ENCODE measurements around the gene CADPS. TPM values are rescaled to one million over a fixed set of nuclear protein-coding genes. Genes with fewer than 3 reads are reported as not detected.

Gene CADPS
- polyA plus RNA-seq, 1 donor from 2014 or later = 118 TPM

DNA sequence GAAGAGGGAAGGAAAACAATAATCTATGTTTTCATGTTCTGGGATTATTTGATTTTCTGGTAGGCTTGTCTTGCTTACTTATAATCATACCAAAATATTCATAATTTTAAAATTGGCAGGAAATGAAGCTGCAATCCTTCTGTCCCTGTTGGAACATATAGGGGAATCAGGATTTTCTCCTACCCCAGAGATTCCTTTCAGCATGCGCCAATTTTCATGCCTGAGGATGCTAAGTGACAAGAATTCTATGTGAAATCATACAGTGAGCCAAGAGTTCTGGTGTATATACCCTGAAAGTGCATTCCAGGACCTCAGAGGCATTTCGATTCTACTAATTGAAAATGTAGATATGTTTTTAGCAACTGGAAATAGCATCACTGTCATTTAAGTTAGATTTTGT, 9.9 kb upstream of the CADPS start:
- H3K79me2 ChIP-seq (replicated peaks; ENCODE audit: insufficient read depth, low read length) = no peaks in the 10 kb centered on the region
- no peaks in the 10 kb centered on the region for H3K27me3 ChIP-seq (ENCODE audit: insufficient read depth, low read depth, low read length)
- no peak overlapping the region for H2AFZ ChIP-seq (ENCODE audit: low read depth, low read length)
- H3K4me3 ChIP-seq (ENCODE audit: low read length) = no peak overlapping the region
- H3K9me3 ChIP-seq (ENCODE audit: low read length) = no peaks in the 10 kb centered on the region
- H3K9me2 ChIP-seq (ENCODE audit: insufficient read depth, low read length) = no peaks in the 10 kb centered on the region
- no peak overlapping the region for H3K4me2 ChIP-seq (ENCODE audit: low read length)
- H3F3A ChIP-seq (ENCODE audit: insufficient read depth, low read length, poor library complexity, severe bottlenecking) = no peaks in the 10 kb centered on the region
- H4K20me1 ChIP-seq (ENCODE audit: insufficient read depth) = no peaks in the 10 kb centered on the region
- no peak overlapping the region for H3K27ac ChIP-seq (ENCODE audit: low read length)
- no peak overlapping the region for H3K9ac ChIP-seq (ENCODE audit: low read length)
- TF ChIP-seq, protein P1, sequence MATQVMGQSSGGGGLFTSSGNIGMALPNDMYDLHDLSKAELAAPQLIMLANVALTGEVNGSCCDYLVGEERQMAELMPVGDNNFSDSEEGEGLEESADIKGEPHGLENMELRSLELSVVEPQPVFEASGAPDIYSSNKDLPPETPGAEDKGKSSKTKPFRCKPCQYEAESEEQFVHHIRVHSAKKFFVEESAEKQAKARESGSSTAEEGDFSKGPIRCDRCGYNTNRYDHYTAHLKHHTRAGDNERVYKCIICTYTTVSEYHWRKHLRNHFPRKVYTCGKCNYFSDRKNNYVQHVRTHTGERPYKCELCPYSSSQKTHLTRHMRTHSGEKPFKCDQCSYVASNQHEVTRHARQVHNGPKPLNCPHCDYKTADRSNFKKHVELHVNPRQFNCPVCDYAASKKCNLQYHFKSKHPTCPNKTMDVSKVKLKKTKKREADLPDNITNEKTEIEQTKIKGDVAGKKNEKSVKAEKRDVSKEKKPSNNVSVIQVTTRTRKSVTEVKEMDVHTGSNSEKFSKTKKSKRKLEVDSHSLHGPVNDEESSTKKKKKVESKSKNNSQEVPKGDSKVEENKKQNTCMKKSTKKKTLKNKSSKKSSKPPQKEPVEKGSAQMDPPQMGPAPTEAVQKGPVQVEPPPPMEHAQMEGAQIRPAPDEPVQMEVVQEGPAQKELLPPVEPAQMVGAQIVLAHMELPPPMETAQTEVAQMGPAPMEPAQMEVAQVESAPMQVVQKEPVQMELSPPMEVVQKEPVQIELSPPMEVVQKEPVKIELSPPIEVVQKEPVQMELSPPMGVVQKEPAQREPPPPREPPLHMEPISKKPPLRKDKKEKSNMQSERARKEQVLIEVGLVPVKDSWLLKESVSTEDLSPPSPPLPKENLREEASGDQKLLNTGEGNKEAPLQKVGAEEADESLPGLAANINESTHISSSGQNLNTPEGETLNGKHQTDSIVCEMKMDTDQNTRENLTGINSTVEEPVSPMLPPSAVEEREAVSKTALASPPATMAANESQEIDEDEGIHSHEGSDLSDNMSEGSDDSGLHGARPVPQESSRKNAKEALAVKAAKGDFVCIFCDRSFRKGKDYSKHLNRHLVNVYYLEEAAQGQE (IDR thresholded peaks at IDR 0.05; ENCODE audit: borderline replicate concordance) = no peak
- TF ChIP-seq POLR2AphosphoS5 (IDR thresholded peaks at IDR 0.05) (no peak), SMC3 (conservative IDR thresholded peaks at IDR 0.05; ENCODE audit: poor library complexity) (no peak), EP300 (conservative IDR thresholded peaks at IDR 0.05; ENCODE audit: poor library complexity, severe bottlenecking) (no peak), RAD21 (conservative IDR thresholded peaks at IDR 0.05) (no peak)
- TF ChIP-seq, protein P2, sequence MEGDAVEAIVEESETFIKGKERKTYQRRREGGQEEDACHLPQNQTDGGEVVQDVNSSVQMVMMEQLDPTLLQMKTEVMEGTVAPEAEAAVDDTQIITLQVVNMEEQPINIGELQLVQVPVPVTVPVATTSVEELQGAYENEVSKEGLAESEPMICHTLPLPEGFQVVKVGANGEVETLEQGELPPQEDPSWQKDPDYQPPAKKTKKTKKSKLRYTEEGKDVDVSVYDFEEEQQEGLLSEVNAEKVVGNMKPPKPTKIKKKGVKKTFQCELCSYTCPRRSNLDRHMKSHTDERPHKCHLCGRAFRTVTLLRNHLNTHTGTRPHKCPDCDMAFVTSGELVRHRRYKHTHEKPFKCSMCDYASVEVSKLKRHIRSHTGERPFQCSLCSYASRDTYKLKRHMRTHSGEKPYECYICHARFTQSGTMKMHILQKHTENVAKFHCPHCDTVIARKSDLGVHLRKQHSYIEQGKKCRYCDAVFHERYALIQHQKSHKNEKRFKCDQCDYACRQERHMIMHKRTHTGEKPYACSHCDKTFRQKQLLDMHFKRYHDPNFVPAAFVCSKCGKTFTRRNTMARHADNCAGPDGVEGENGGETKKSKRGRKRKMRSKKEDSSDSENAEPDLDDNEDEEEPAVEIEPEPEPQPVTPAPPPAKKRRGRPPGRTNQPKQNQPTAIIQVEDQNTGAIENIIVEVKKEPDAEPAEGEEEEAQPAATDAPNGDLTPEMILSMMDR (IDR thresholded peaks at IDR 0.05; ENCODE audit: poor library complexity, severe bottlenecking) = no peak
- H3K36me3 ChIP-seq (ENCODE audit: insufficient read depth, low read length) = no peaks in the 10 kb centered on the region

DNA sequence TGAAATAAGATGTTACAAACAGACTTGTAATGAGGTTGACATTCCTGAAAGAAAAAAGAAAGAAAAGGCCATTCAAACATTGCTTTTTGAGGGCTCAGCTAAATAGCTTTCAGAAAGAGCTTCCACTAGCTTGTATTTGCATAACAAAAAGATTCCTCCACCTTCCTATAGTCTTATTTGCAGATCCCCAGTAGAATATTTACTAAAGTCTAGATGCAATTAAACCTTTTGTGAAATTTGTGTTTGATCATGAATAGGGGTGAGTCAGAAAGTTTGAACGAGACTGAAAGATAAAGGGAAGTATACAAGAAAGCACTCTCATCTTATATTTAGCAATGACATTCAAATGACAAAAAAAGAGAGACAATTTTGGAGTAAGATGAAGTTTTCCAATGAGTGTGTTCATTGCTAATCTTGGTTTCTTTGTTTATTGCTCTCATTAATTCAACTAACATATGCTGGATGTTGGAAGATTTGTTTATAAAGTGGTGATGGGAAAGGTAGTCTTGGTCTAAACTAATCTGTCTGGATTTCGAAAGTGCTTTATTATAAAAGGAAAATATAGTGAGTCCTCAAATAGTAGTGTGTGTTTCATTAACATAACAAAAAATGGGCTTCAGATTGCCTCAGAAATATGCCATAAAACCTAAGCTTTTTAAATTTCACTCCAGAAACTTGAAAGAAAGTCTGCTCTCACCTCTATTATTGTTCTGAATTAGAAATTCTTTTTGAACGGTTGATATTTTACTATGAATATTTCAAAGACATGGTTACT, 9.1 kb upstream of the CADPS start:
- no peak overlapping the region for H3K27ac ChIP-seq (ENCODE audit: low read length)
- H3K27me3 ChIP-seq (ENCODE audit: insufficient read depth, low read depth, low read length) = no peaks in the 10 kb centered on the region
- H3K4me3 ChIP-seq (ENCODE audit: low read length) = no peak overlapping the region
- no peak overlapping the region for H2AFZ ChIP-seq (ENCODE audit: low read depth, low read length)
- no peaks in the 10 kb centered on the region for H3K9me2 ChIP-seq (ENCODE audit: insufficient read depth, low read length)
- no peak overlapping the region for H3K4me2 ChIP-seq (ENCODE audit: low read length)
- no peaks in the 10 kb centered on the region for H3K36me3 ChIP-seq (ENCODE audit: insufficient read depth, low read length)
- H3K9ac ChIP-seq (ENCODE audit: low read length) = no peak overlapping the region
- H3K79me2 ChIP-seq (replicated peaks; ENCODE audit: insufficient read depth, low read length) = no peaks in the 10 kb centered on the region
- no peaks in the 10 kb centered on the region for H4K20me1 ChIP-seq (ENCODE audit: insufficient read depth)
- TF ChIP-seq, protein P1 (IDR thresholded peaks at IDR 0.05; ENCODE audit: borderline replicate concordance) = no peak
- TF ChIP-seq TAF1 (IDR thresholded peaks at IDR 0.05; ENCODE audit: low read depth) (no peak), POLR2AphosphoS5 (IDR thresholded peaks at IDR 0.05) (no peak), EP300 (conservative IDR thresholded peaks at IDR 0.05; ENCODE audit: poor library complexity, severe bottlenecking) (no peak), MXI1 (conservative IDR thresholded peaks at IDR 0.05; ENCODE audit: poor library complexity, severe bottlenecking) (no peak), SMC3 (conservative IDR thresholded peaks at IDR 0.05; ENCODE audit: poor library complexity) (no peak), EZH2 (IDR thresholded peaks at IDR 0.05; ENCODE audit: borderline replicate concordance, insufficient read depth, low read length, poor library complexity, severe bottlenecking) (no peak)
- TF ChIP-seq, protein P2 (IDR thresholded peaks at IDR 0.05; ENCODE audit: poor library complexity, severe bottlenecking) = no peak
- no peaks in the 10 kb centered on the region for H3F3A ChIP-seq (ENCODE audit: insufficient read depth, low read length, poor library complexity, severe bottlenecking)
- no peaks in the 10 kb centered on the region for H3K9me3 ChIP-seq (ENCODE audit: low read length)

All from neural cell (in vitro differentiated cells).